Endothelial cell (in vitro differentiated cells): ENCODE data around the gene TIGD1. TPM values are rescaled to one million over a fixed set of nuclear protein-coding genes. Genes with fewer than 3 reads are reported as not detected.

Experiments used
- DNase-seq: peaks from one replicate; pipeline ENCODE4 v3.0.0; 2021; ENCODE audit warnings: low spot score
- H3K27ac Mint-ChIP-seq: one replicate; pipeline ENCODE4 v1.8.0; 2021; ENCODE audit warnings: mixed read lengths, inconsistent platforms; ENCODE audit not compliant: unreplicated experiment
- H3K27me3 Mint-ChIP-seq: one replicate; pipeline ENCODE4 v1.8.0; 2021; ENCODE audit warnings: mild to moderate bottlenecking, moderate library complexity, mixed read lengths, inconsistent platforms; ENCODE audit not compliant: unreplicated experiment
- H3K36me3 Mint-ChIP-seq: one replicate; pipeline ENCODE4 v1.8.0; 2021; ENCODE audit warnings: mild to moderate bottlenecking, low read depth, mixed read lengths, inconsistent platforms; ENCODE audit not compliant: unreplicated experiment
- H3K4me1 Mint-ChIP-seq: one replicate; pipeline ENCODE4 v1.8.0; 2021; ENCODE audit warnings: mild to moderate bottlenecking, mixed read lengths, inconsistent platforms; ENCODE audit not compliant: unreplicated experiment
- H3K4me3 Mint-ChIP-seq: one replicate; pipeline ENCODE4 v1.8.0; 2021; ENCODE audit warnings: mild to moderate bottlenecking, mixed read lengths, inconsistent platforms; ENCODE audit not compliant: unreplicated experiment
- H3K9me3 Mint-ChIP-seq: one replicate; pipeline ENCODE4 v1.8.0; 2021; ENCODE audit warnings: mixed read lengths, inconsistent platforms; ENCODE audit not compliant: unreplicated experiment
- total RNA-seq: library from RNA; stranded (reverse); fragmentation: NEBNext Ultra II Directional; extraction: Animal tissue kit (Norgen Biotek cat#: 25700); gene quantifications from one replicate; pipeline ENCODE4 v1.2.1, GENCODE V29; 2021; ENCODE audit not compliant: unreplicated experiment
- TF ChIP-seq, protein P1 (sequence below): fragments of 200-600 bp; sonication (generic); IDR thresholded peaks from one replicate; pipeline ENCODE4 v1.5.0; 2021; ENCODE audit warnings: antibody characterized with exemption; ENCODE audit not compliant: unreplicated experiment

Gene TIGD1
- total RNA-seq, 1 donor from 2014 or later: 3.7 TPM

DNA sequence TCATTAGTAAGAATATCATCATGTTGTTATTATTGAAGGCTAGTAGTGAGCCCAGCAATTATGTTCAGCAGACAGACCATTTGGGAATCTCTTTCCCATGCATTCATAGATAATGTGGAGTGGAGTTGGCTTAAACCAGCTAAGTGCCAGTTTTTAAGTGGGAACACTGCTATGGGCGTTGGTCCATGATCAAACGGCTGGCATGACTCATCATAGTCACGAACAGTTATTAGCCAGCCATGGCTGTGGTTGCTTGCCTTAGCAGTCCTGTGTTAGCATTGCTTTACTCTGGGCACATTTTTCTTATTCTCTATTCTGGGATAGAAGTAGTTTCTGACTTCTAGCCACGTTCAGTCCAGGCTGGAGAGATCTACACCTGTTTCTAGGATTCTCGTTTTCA, 17.8 kb upstream of the TIGD1 start:
- H3K36me3 Mint-ChIP-seq: peaks cover 63% of the 10 kb centered on the region
- DNase-seq: no peak
- peak overlapping the region; percentile 4 for H3K27ac Mint-ChIP-seq

DNA sequence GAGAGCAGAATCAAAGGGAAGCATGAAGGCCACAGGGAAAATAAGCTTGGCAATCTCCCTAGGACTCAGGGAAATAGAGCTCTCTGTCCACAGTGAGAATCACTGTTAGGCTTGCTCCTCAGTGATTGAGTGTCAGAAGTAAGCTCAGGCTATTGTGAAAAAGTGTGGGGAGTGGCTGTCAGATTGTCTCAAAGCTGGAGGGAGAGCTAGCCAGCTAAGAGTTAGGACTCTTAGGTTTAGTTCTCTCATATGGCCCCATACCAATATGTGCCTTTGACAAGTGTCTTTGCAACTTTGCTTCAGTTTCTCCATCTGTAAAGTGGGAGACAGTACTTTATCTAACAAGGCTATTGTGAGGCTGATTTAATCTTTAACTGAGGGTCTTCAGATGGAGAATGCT, 17.4 kb upstream of the TIGD1 start:
- Mint-ChIP-seq H3K4me3 (peak overlapping the region; percentile 29), H3K27ac (peak overlapping the region; percentile 4), H3K9me3 (no peaks in the 10 kb centered on the region), H3K4me1 (no peaks in the 10 kb centered on the region), H3K27me3 (peaks cover 4% of the 10 kb centered on the region), H3K36me3 (peaks cover 61% of the 10 kb centered on the region)
- TF ChIP-seq, protein P1, sequence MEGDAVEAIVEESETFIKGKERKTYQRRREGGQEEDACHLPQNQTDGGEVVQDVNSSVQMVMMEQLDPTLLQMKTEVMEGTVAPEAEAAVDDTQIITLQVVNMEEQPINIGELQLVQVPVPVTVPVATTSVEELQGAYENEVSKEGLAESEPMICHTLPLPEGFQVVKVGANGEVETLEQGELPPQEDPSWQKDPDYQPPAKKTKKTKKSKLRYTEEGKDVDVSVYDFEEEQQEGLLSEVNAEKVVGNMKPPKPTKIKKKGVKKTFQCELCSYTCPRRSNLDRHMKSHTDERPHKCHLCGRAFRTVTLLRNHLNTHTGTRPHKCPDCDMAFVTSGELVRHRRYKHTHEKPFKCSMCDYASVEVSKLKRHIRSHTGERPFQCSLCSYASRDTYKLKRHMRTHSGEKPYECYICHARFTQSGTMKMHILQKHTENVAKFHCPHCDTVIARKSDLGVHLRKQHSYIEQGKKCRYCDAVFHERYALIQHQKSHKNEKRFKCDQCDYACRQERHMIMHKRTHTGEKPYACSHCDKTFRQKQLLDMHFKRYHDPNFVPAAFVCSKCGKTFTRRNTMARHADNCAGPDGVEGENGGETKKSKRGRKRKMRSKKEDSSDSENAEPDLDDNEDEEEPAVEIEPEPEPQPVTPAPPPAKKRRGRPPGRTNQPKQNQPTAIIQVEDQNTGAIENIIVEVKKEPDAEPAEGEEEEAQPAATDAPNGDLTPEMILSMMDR: no peak
- DNase-seq: no peak

More for the DNA sequence above, 17.8 kb upstream of the TIGD1 start:
- peak overlapping the region; percentile 16 for H3K4me3 Mint-ChIP-seq
- H3K27me3 Mint-ChIP-seq: peaks cover 4% of the 10 kb centered on the region
- no peaks in the 10 kb centered on the region for H3K9me3 Mint-ChIP-seq
- TF ChIP-seq, protein P1: no peak
- H3K4me1 Mint-ChIP-seq: no peaks in the 10 kb centered on the region

DNA sequence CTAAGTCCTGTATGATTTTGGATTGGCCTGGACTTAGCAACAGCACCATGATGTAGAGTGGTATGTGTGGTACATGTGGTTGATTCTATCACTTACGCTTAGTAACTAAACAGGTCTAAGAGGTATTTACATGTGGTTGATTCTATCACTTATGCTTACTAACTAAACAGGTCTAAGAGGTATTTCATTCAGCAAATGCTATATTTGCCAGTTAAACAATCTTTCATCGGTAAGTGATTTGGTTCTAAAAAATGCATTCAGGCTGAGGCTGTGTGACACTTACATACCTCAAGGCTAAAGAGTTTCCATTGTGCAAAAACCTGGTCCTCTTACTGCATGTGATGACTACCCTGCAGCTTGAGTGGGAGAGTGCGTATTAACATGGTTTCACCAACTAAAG, 13.2 kb upstream of the TIGD1 start:
- TF ChIP-seq, protein P1: no peak
- Mint-ChIP-seq H3K36me3 (peaks cover 55% of the 10 kb centered on the region), H3K4me1 (no peaks in the 10 kb centered on the region), H3K9me3 (no peaks in the 10 kb centered on the region), H3K4me3 (no peak overlapping the region), H3K27me3 (no peaks in the 10 kb centered on the region), H3K27ac (no peak overlapping the region)
- DNase-seq: no peak

DNA sequence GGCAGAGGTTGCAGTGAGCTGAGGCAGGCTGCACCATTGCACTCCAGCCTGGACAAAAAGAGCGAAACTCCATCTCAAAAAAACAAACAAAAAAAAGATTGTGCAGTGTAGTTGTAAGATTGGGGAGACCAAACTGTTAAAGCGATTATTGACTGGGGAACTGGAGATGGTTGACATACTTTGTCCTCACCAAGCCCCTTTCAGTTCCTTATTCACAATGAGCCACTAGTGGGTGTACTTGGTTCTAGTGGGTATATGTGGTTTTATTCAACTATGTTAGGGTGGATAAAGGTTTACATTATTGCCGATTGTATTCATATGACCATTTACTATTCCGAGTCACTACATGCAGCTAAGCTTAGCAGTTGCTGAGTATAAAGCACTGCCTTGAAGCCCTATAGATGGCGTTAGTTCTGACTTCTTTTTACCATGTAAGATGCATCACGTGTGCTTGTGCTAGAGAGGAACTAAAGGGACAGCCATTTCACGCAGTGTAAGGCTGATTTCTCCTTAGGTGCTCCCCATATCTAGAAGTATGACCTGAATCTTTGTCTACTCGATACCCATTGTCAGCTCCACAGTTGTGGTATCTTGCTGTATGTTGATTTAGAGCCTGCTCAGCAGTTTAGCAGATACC, 12.3 kb upstream of the TIGD1 start:
- no peak overlapping the region for H3K4me3 Mint-ChIP-seq
- no peak for DNase-seq
- no peaks in the 10 kb centered on the region for H3K27me3 Mint-ChIP-seq
- no peaks in the 10 kb centered on the region for H3K9me3 Mint-ChIP-seq
- TF ChIP-seq, protein P1: no peak
- no peaks in the 10 kb centered on the region for H3K4me1 Mint-ChIP-seq
- peaks cover 49% of the 10 kb centered on the region for H3K36me3 Mint-ChIP-seq
- H3K27ac Mint-ChIP-seq: no peak overlapping the region

DNA sequence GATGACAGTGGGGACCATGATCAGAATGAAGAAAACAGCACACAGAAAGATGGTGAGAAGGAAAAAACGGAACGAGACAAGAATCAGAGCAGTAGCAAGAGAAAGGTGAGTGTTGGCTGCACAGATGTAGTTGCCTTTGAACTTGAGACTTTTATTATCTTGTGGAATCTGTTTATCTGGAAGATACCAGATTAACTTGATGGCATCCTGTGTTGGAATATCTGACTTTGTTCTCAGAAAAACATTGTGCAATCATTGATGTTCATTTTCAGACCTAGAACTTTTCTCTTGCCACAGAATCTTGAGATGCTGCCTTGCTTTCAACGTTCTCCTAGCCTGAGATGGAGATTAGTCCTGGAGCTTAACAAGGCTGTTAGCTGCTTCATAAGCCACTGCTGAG, 6.1 kb upstream of the TIGD1 start:
- Mint-ChIP-seq H3K27ac (no peak overlapping the region), H3K27me3 (peaks cover 2% of the 10 kb centered on the region), H3K4me1 (peaks cover 11% of the 10 kb centered on the region), H3K4me3 (no peak overlapping the region), H3K36me3 (peaks cover 29% of the 10 kb centered on the region), H3K9me3 (no peaks in the 10 kb centered on the region)
- TF ChIP-seq, protein P1: no peak
- DNase-seq: no peak
